Measurements from ENCODE around the gene WWTR1.

Gene WWTR1

GRCh38 chr3:149657926-149658743, at the start of gene WWTR1:
TSS of gene WWTR1 (minus strand) at chr3:149658025. CDS start at chr3:149657306, 719 bp downstream.
- H3K9me3 ChIP-seq (ENCODE audit: control insufficient read depth in 5 of 5, low read length in 5 of 5), result no peaks in the 10 kb centered on the region
- peak within 1 kb of the TSS; percentile 99 for H3K27ac ChIP-seq (ENCODE audit: low read depth, low read length)
- H3K27me3 ChIP-seq (ENCODE audit: control insufficient read depth in 5 of 5, insufficient read depth in 4 of 5, low read length in 5 of 5), result no peaks in the 10 kb centered on the region
- H3K9ac ChIP-seq (ENCODE audit: low read length in 5 of 5), result peak within 1 kb of the TSS; percentile 6 to 84 (median 80)
- H3K4me1 ChIP-seq (ENCODE audit: control insufficient read depth in 5 of 5, insufficient read depth in 5 of 5, low read length in 5 of 5), result peaks cover 1 to 43% (median 41%) of the 10 kb centered on the region in 5 donors
- H3K36me3 ChIP-seq (ENCODE audit: control insufficient read depth in 5 of 5, insufficient read depth in 5 of 5, low read length in 5 of 5), result peaks cover 0 to 4% (median 0%) of the 10 kb centered on the region in 5 donors
- peak within 1 kb of the TSS; percentile 89 to 96 (median 91) for H3K4me3 ChIP-seq (ENCODE audit: low read depth in 1 of 5, low read length in 5 of 5)

GRCh38 chr3:149706905-149707304, 49.1 kb upstream of the WWTR1 start:
- peak overlapping the region; percentile 39 for H3K27ac ChIP-seq (ENCODE audit: low read depth, low read length)
- H3K9me3 ChIP-seq (ENCODE audit: control insufficient read depth in 5 of 5, low read length in 5 of 5), result no peaks in the 10 kb centered on the region
- H3K4me1 ChIP-seq (ENCODE audit: control insufficient read depth in 5 of 5, insufficient read depth in 5 of 5, low read length in 5 of 5), result peaks cover 0 to 11% (median 0%) of the 10 kb centered on the region in 5 donors
- peak overlapping the region in 1 of 5 donors; percentile 22 for H3K9ac ChIP-seq (ENCODE audit: low read length in 5 of 5)
- no peaks in the 10 kb centered on the region for H3K36me3 ChIP-seq (ENCODE audit: control insufficient read depth in 5 of 5, insufficient read depth in 5 of 5, low read length in 5 of 5)
- H3K27me3 ChIP-seq (ENCODE audit: control insufficient read depth in 5 of 5, insufficient read depth in 4 of 5, low read length in 5 of 5), result no peaks in the 10 kb centered on the region
- H3K4me3 ChIP-seq (ENCODE audit: low read depth in 1 of 5, low read length in 5 of 5), result no peak overlapping the region

GRCh38 chr3:149705416-149705815, 47.6 kb upstream of the WWTR1 start:
- Histone ChIP-seq H3K4me3 (ENCODE audit: low read depth in 1 of 5, low read length in 5 of 5) (no peak overlapping the region), H3K4me1 (ENCODE audit: control insufficient read depth in 5 of 5, insufficient read depth in 5 of 5, low read length in 5 of 5) (peaks cover 0 to 11% (median 0%) of the 10 kb centered on the region in 5 donors), H3K27me3 (ENCODE audit: control insufficient read depth in 5 of 5, insufficient read depth in 4 of 5, low read length in 5 of 5) (no peaks in the 10 kb centered on the region), H3K36me3 (ENCODE audit: control insufficient read depth in 5 of 5, insufficient read depth in 5 of 5, low read length in 5 of 5) (no peaks in the 10 kb centered on the region), H3K27ac (ENCODE audit: low read depth, low read length) (no peak overlapping the region), H3K9me3 (ENCODE audit: control insufficient read depth in 5 of 5, low read length in 5 of 5) (no peaks in the 10 kb centered on the region), H3K9ac (ENCODE audit: low read length in 5 of 5) (no peak overlapping the region)

- Histone ChIP-seq H3K4me1 (ENCODE audit: control insufficient read depth in 5 of 5, insufficient read depth in 5 of 5, low read length in 5 of 5) (peaks cover 0 to 11% (median 0%) of the 10 kb centered on the region in 5 donors), H3K4me3 (ENCODE audit: low read depth in 1 of 5, low read length in 5 of 5) (no peak overlapping the region), H3K36me3 (ENCODE audit: control insufficient read depth in 5 of 5, insufficient read depth in 5 of 5, low read length in 5 of 5) (no peaks in the 10 kb centered on the region), H3K9me3 (ENCODE audit: control insufficient read depth in 5 of 5, low read length in 5 of 5) (peaks cover 0 to 5% (median 4%) of the 10 kb centered on the region in 5 donors), H3K9ac (ENCODE audit: low read length in 5 of 5) (no peak overlapping the region), H3K27me3 (ENCODE audit: control insufficient read depth in 5 of 5, insufficient read depth in 4 of 5, low read length in 5 of 5) (no peaks in the 10 kb centered on the region), H3K27ac (ENCODE audit: low read depth, low read length) (peak overlapping the region; percentile 49)
Observed at GRCh38 chr3:149703466-149703865, 45.6 kb upstream of the WWTR1 start.

- peaks cover 0 to 11% (median 0%) of the 10 kb centered on the region in 5 donors for H3K4me1 ChIP-seq (ENCODE audit: control insufficient read depth in 5 of 5, insufficient read depth in 5 of 5, low read length in 5 of 5)
- no peaks in the 10 kb centered on the region for H3K27me3 ChIP-seq (ENCODE audit: control insufficient read depth in 5 of 5, insufficient read depth in 4 of 5, low read length in 5 of 5)
- H3K36me3 ChIP-seq (ENCODE audit: control insufficient read depth in 5 of 5, insufficient read depth in 5 of 5, low read length in 5 of 5), result no peaks in the 10 kb centered on the region
- peaks cover under 1 to 10% (median 7%) of the 10 kb centered on the region in 5 donors for H3K9me3 ChIP-seq (ENCODE audit: control insufficient read depth in 5 of 5, low read length in 5 of 5)
- H3K4me3 ChIP-seq (ENCODE audit: low read depth in 1 of 5, low read length in 5 of 5), result no peak overlapping the region
- peak overlapping the region; percentile 49 for H3K27ac ChIP-seq (ENCODE audit: low read depth, low read length)
- no peak overlapping the region for H3K9ac ChIP-seq (ENCODE audit: low read length in 5 of 5)
Observed at GRCh38 chr3:149702691-149703441, 45.0 kb upstream of the WWTR1 start.

- no peak overlapping the region for H3K27ac ChIP-seq (ENCODE audit: low read depth, low read length)
- no peaks in the 10 kb centered on the region for H3K36me3 ChIP-seq (ENCODE audit: control insufficient read depth in 5 of 5, insufficient read depth in 5 of 5, low read length in 5 of 5)
Observed at GRCh38 chr3:149701977-149702350, 44.1 kb upstream of the WWTR1 start.

GRCh38 chr3:149701206-149701976, 43.6 kb upstream of the WWTR1 start:
- Histone ChIP-seq H3K4me1 (ENCODE audit: control insufficient read depth in 5 of 5, insufficient read depth in 5 of 5, low read length in 5 of 5) (peaks cover 0 to 2% (median 0%) of the 10 kb centered on the region in 5 donors), H3K9me3 (ENCODE audit: control insufficient read depth in 5 of 5, low read length in 5 of 5) (peaks cover 2 to 12% (median 7%) of the 10 kb centered on the region in 5 donors), H3K9ac (ENCODE audit: low read length in 5 of 5) (no peak overlapping the region), H3K27me3 (ENCODE audit: control insufficient read depth in 5 of 5, insufficient read depth in 4 of 5, low read length in 5 of 5) (no peaks in the 10 kb centered on the region), H3K36me3 (ENCODE audit: control insufficient read depth in 5 of 5, insufficient read depth in 5 of 5, low read length in 5 of 5) (no peaks in the 10 kb centered on the region), H3K27ac (ENCODE audit: low read depth, low read length) (no peak overlapping the region), H3K4me3 (ENCODE audit: low read depth in 1 of 5, low read length in 5 of 5) (no peak overlapping the region)

More at GRCh38 chr3:149701977-149702350, 44.1 kb upstream of the WWTR1 start:
- peaks cover 0 to 7% (median 0%) of the 10 kb centered on the region in 5 donors for H3K4me1 ChIP-seq (ENCODE audit: control insufficient read depth in 5 of 5, insufficient read depth in 5 of 5, low read length in 5 of 5)
- H3K9ac ChIP-seq (ENCODE audit: low read length in 5 of 5), result no peak overlapping the region
- peaks cover 2 to 12% (median 7%) of the 10 kb centered on the region in 5 donors for H3K9me3 ChIP-seq (ENCODE audit: control insufficient read depth in 5 of 5, low read length in 5 of 5)
- H3K27me3 ChIP-seq (ENCODE audit: control insufficient read depth in 5 of 5, insufficient read depth in 4 of 5, low read length in 5 of 5), result no peaks in the 10 kb centered on the region
- no peak overlapping the region for H3K4me3 ChIP-seq (ENCODE audit: low read depth in 1 of 5, low read length in 5 of 5)

GRCh38 chr3:149688122-149688757, 30.4 kb upstream of the WWTR1 start:
- no peaks in the 10 kb centered on the region for H3K9me3 ChIP-seq (ENCODE audit: control insufficient read depth in 5 of 5, low read length in 5 of 5)
- no peak overlapping the region for H3K27ac ChIP-seq (ENCODE audit: low read depth, low read length)
- H3K9ac ChIP-seq (ENCODE audit: low read length in 5 of 5), result no peak overlapping the region
- no peak overlapping the region for H3K4me3 ChIP-seq (ENCODE audit: low read depth in 1 of 5, low read length in 5 of 5)
- no peaks in the 10 kb centered on the region for H3K36me3 ChIP-seq (ENCODE audit: control insufficient read depth in 5 of 5, insufficient read depth in 5 of 5, low read length in 5 of 5)
- no peaks in the 10 kb centered on the region for H3K4me1 ChIP-seq (ENCODE audit: control insufficient read depth in 5 of 5, insufficient read depth in 5 of 5, low read length in 5 of 5)
- H3K27me3 ChIP-seq (ENCODE audit: control insufficient read depth in 5 of 5, insufficient read depth in 4 of 5, low read length in 5 of 5), result no peaks in the 10 kb centered on the region

GRCh38 chr3:149686996-149687395, 29.2 kb upstream of the WWTR1 start:
- H3K36me3 ChIP-seq (ENCODE audit: control insufficient read depth in 5 of 5, insufficient read depth in 5 of 5, low read length in 5 of 5), result no peaks in the 10 kb centered on the region
- H3K9me3 ChIP-seq (ENCODE audit: control insufficient read depth in 5 of 5, low read length in 5 of 5), result no peaks in the 10 kb centered on the region
- no peaks in the 10 kb centered on the region for H3K27me3 ChIP-seq (ENCODE audit: control insufficient read depth in 5 of 5, insufficient read depth in 4 of 5, low read length in 5 of 5)
- H3K9ac ChIP-seq (ENCODE audit: low read length in 5 of 5), result no peak overlapping the region
- no peak overlapping the region for H3K4me3 ChIP-seq (ENCODE audit: low read depth in 1 of 5, low read length in 5 of 5)
- H3K4me1 ChIP-seq (ENCODE audit: control insufficient read depth in 5 of 5, insufficient read depth in 5 of 5, low read length in 5 of 5), result no peaks in the 10 kb centered on the region
- H3K27ac ChIP-seq (ENCODE audit: low read depth, low read length), result no peak overlapping the region

All from subcutaneous abdominal adipose tissue (tissue), 5 donors.